GM19239 (cell line): Measurements from ENCODE around the gene C2CD4C.
"Not testable (repeated sequence)": the region's sequence is repeated elsewhere in the genome, so short reads cannot be mapped to it uniquely, and the experiment has no call there.

Source experiments
- DNase-seq: peaks from one replicate; pipeline ENCODE4 v3.0.0; 2011; ENCODE audit warnings: low spot score; ENCODE audit not compliant: insufficient read length
- FAIRE-seq: peaks from 2 replicates; lab custom pipeline; 2011; peaks lifted over from hg19 to GRCh38; lab: Jason Lieb, UNC

C2CD4C gene

DNA sequence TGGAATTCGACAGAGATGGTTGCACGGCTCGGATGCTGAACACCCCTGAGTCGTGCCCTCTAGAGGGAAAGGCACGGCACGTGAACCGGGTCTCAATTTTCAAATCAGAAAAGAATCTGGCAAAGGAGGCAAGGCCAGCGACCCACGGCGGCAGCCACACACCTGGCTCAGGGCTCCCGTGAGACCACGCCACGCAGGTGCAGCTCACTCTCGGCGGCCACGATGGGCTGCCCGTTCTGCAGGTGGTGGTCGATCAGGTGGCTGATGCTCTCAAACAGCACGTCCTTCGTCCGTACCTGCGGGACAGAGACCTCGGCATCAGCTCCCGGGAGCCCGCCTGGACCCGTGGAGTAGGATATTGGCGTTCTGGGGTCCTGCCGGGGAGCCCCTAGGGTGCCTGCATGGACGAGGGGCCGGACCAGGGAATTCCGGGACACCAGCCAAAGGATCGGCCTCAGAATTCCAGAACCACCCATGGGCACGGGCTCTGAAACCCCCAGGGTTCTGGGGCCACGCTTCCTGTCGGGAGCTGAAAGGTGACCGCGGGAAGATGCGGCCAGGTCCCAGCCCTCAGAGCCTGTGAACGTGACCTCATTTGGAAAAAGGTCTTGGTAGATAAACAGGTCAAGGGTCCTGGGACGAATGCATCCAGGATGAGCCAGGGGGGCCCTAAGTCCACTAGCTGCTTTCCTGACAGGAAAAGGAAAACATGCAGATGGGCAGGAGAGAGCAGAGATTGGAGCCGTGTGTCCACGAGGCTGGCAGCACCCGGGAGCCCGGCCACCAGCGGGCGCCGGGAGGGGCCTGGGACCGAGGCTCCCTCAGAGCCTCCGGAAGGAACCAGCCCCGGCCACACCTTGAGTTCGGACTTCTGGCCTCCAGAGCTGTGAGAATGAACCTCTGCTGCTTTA is 10.1 kb upstream of the C2CD4C start:
- no peak for FAIRE-seq
- DNase-seq: no peak

DNA sequence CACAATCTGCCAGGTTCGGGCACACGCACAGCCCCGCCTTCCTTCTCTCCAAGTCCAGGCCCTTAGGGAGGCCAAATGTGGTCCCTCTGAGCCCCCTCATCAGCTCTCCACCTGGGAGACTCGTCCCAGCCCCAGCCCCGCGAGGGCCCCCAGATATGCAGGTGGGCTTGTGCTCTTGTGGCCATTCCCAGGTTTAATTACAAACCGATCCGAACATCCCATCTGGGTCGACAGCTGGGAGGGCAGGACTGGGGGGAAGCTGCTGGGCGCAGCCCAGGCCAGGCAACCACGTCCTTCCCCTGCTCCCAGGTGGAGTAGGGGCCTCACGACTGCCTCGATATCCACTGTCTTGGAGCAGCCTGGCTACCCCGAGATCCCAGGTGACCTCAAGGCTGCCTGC is 7.5 kb upstream of the C2CD4C start:
- FAIRE-seq (no peak), DNase-seq (no peak)

DNA sequence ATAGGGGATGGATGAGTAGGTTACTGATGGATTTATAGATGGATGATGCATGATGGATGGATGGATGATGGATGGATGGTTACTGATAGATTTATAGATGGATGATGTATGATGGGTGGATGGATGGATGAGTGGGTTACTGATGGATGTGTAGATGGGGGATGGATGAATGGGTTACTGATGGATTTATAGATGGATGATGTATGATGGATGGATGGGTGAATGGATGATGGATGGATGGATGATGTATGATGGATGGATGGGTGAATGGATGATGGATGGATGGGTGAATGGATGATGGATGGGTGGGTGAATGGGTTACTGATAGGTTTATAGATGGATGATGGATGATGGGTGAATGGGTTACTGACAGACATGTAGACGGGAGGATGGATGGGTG is 6.3 kb upstream of the C2CD4C start:
- FAIRE-seq (no peak), DNase-seq (no peak)

DNA sequence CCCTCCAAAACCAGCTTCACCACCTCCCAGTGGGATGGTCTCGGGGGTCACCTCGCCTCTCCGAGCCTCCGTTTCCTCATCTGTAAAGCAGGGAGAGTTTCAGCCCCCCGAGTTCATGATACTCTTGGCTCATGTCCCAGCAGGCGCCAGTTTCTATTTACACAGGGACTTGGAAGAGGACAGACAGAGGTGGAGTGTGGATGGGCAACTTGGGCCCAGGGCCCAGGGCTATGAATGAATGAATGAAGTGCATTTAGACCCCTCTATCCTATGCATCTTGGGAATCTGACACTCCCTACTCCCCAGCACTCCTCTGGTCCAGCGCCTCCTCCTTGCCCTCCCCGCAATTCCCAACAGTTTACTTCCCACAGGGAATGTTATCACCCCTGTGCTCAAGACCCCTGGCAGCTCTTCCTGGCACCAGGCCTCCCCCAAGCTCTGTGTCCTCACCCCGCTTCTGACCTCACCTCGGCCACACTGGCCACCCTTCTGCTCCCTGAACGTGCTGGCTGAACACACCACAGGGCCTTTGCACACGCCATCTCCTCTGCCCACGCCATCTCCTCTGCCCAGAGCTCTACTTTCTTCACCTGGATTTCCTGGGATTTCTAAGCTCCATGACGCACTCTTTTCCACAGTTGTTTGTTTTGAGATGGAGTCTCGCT is 4.9 kb upstream of the C2CD4C start:
- FAIRE-seq: no peak
- DNase-seq: no peak

GRCh38 chr19:412356-413355 is 3.7 kb upstream of the C2CD4C start:
- DNase-seq (no peak), FAIRE-seq (no peak)

GRCh38 chr19:411723-412355 is 2.9 kb upstream of the C2CD4C start:
- FAIRE-seq (no peak), DNase-seq (no peak)

DNA sequence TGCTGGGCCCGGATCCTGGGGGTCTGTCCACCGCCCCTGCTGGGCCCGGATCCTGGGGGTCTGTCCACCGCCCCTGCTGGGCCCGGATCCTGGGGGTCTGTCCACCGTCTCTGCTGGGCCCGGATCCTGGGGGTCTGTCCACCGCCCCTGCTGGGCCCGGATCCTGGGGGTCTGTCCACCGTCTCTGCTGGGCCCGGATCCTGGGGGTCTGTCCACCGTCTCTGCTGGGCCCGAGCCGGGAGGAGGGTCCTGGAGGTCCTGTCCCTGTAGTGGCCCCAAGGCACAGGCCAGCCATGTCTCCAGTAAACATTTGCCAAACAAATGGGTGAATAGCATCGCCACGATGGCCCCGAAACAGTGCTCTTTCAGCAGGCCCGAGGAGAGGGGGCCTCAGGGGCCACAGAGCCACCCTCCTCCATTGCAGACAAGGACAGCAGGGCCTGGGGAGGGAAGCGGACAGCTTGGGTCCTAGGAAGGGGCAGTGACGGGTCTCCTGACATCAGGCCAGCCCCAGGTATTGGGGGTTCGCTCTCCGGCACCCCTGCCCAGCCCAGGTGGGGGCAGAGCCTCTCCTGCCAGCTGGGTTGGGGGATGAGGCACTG is 2.3 kb upstream of the C2CD4C start:
- FAIRE-seq, DNase-seq: not testable (repeated sequence)

GRCh38 chr19:410243-410781 is 1.4 kb upstream of the C2CD4C start:
- no peak for DNase-seq

DNA sequence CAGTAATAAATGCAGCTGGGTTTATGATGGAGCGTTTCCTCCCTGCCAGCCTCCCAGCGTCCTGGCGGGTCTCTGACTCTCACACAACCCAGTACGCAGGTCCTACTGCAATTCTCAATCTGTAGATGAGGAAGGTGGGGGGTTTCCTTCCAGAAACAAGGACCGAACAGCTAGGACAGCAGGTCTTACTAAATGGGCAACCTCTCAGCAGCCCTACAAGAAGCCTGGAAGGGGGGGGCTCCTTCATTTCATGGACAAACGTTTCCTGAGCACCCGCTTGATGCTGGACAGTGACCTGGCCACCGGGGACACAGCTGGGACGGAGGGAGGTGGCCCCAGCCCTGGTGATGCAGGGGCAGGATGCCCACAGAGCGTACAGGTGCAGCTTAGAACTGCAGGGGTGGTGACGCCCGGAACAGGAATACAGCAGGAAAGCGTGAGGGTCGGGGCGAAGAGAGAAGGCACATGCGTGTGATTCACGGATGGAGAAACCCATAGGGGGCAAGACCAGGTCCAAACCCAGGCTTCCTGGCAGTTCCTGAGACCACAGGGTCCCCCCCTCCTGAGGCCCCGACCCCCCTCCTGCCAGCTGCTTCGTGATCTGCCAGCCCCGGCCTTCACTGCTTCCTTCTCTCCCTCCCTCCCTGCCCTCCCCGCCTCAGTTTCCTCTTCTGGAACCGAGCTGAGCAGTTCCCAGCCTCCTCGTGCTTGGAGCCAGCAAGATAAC is 732 bp upstream of the C2CD4C start:
- FAIRE-seq: no peak
- no peak for DNase-seq

More at GRCh38 chr19:410243-410781, 1.4 kb upstream of the C2CD4C start:
- no peak for FAIRE-seq

DNA sequence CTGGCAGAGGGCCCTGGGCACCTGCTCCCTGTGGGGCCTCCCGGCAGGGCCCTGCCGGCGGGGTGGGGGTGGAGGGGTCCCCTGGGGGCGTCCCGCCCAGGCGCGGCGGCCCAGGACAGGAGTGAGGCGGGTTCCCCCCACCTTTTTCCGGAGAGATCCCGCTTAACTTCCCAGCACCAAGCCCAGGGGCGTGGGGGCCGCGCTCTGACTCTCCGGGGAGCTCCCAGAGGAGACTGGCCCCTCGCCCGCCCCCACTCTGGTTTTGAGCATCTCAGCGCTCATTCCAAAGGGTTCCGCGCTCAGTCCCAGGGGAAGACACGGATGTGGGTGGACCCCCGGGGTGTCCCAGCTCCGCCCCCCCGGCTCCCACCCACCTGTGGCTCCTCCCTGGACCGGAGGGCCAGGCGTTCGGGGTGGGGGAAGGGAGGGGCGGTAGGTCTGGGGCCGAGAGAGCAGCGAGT is 476 bp downstream of the C2CD4C start:
- FAIRE-seq: no peak
- no peak for DNase-seq

- FAIRE-seq: no peak
- DNase-seq: no peak
Measured at GRCh38 chr19:407511-408440, 1.2 kb downstream of the C2CD4C start.

DNA sequence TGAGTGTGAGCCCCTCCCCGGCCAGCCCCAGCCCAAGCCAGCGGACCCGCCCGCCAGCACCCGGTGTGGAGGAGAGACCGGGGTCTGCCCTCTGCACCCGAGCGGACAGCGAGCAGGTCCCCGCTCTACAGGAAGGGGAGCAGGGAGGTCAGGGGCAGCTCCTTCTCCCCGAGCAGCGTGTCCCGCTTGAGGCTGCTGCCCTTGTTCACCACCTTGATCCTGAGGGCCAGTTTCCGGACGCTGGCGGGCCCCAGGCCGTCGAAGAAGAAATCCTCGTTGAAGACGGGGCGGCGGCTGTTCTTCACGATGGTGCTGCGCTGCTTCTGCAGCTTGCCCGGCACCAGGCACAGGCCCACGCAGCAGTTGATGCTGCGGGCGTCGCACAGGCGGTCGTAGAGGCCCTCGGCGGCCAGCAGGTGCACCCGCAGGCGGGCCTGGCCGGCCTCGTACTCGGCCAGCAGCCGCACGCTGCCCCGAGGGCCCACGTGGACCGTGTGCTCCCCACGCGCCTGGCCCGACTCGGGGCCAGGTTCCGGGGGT is 1.9 kb downstream of the C2CD4C start:
- no peak for DNase-seq
- no peak for FAIRE-seq

GRCh38 chr19:406135-406781 is 2.7 kb downstream of the C2CD4C start:
- no peak for DNase-seq
- no peak for FAIRE-seq

DNA sequence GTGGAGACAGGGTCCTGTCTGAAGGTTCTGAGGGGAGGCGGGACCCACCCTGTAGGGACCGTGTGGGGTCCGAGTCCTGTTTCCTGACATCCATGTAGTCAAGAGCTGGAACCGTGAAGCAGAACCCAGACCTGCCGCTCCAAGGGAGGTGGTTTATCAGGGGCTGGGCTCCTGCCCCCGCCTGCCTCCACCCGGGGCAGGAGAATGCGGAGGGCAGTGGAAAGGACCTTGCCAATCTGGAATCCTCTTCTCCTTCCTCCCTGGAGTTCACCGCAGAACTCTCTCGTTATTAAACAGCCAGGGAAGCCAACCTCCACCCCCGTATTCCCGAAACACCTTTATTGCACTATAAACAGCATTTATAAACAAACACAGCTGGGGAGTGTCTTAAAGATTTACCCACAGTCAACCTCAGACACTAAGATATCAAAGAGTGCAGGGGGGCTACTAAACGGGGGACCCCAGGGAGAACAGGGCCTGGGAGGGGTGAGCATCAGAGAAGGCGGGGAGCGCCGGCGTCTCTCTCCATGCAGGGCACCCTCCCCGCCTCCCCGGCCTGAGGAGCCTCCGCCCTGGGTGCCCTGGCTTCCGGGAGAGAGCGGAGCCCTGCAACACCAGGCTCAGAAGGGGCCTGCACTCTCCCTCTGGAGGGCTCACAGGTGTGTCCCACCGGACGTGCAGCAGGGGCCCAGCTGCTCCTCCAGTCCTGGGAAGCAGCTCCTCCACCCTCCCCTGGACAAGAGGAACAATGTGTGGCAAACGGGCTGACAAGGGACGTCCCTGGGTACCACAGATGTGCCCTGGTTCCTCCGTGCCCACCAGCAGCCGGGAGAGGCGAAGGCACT is 3.6 kb downstream of the C2CD4C start:
- DNase-seq (no peak), FAIRE-seq (no peak)

- FAIRE-seq (no peak), DNase-seq (no peak)
Measured at GRCh38 chr19:403221-404027, 5.5 kb downstream of the C2CD4C start.
